GM18526 (cell line): ENCODE measurements around the gene ATRN.

Source experiments
- POLR2A ChIP-seq: IDR thresholded peaks from 3 replicates; pipeline ENCODE4 v1.6.1; 2011; ENCODE audit not compliant: insufficient read length; ENCODE audit errors: extremely low read depth

ATRN gene

GRCh38 chr20:3459881-3460307, 10.9 kb upstream of the ATRN start:
- TF ChIP-seq POLR2A, result no peak

DNA sequence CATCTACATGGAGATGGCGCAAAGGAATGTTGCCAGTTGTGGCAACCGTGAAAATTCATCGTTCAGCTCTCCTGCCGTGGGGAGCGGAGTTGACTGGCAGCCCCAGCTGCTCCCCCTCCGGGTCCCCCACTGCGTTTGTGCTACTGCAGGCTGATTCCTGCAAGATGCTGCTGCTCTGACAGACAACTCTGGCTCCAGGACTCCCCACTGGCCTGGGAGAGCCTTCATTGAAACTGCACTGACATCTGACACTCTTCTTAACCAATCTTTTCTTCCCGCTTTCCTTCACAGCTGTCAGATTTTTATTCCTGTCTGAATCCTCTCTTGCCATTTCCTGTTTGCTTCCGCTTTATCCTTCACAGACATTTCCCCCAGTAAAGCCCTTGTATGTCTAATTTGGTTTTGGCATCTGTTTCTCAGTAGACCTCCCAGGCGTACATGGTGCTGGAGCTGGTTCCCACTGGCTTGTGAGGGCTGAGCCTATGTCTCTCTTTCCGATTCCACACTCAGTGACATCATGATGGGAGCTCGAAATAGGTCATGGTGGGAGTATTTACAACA, 9.5 kb upstream of the ATRN start:
- no peak for TF ChIP-seq POLR2A

DNA sequence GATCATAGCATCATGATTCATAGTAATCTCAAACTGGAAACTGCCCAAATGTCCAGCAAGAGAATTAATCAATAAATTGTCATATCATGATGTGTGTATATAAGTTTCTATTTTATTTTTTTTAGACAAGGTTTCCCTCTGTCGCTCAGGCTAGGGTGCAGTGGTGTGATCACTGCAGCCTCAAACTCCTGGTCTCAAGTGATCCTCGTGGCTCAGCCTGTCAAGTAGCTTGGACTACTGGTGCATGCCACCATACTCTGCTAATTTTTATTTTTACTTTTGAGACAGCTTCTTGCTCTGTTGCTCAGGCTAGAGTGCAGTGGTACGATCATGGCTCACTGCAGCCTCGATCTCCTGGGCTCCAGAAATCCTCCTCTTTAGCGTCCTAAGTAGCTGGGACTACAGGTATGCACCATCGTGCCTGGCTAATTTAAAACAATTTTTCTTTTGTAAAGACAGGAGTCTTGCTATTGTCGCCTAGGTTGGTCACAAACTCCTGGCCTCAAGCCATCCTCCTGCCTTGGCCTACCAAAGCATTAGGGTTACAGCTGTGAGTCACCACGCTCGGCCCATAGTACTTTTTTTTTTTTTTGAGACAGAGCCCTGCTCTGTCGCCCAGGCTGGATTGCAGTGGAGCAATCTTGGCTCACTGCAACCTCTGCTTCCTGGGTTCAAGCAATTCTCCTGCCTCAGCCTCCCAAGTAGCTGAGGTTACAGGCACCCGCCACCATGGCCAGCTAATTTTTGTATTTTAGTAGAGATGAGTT, 8.7 kb upstream of the ATRN start:
- no peak for TF ChIP-seq POLR2A

DNA sequence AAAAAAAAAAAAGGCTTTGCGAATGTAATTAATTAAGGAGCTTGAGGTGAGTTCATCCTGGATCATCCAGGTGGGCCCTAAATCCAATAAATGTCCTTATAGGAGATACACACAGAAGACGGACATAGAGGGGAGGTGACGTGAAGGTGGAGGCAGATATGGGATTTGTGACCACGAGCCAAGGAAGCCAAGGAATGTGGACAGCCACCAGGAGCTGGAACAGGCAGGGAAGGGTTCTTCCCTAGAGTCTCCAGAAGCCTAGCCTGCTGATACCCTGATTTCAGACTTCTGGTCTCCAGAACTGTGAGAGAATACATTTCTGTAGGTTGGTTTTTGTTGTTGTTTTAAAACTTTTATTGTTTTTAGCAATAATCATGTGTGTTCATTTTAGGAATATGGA, 6.7 kb upstream of the ATRN start:
- TF ChIP-seq POLR2A, result no peak

DNA sequence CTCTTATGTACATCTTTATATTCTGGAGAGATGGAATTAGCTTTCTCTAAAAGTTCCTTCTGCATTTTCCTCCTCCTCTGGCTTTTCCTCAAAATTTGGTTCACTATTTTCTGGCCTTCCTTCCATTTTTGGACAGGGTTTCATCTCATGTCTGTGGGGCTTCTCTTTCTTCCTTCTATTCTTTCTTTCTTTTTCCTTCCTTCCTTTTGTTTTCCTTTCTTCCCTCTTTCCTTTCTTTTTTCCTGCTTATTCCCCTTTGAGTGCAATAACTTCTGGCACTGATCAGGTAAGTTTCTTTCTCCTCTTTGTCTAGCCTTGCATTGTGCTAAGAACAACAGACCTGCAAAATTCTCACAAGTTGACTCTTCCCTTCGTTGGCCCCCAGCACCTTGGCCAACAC, 5.5 kb upstream of the ATRN start:
- no peak for TF ChIP-seq POLR2A

GRCh38 chr20:3470208-3470626, 601 bp upstream of the ATRN start:
- TF ChIP-seq POLR2A, result no peak

DNA sequence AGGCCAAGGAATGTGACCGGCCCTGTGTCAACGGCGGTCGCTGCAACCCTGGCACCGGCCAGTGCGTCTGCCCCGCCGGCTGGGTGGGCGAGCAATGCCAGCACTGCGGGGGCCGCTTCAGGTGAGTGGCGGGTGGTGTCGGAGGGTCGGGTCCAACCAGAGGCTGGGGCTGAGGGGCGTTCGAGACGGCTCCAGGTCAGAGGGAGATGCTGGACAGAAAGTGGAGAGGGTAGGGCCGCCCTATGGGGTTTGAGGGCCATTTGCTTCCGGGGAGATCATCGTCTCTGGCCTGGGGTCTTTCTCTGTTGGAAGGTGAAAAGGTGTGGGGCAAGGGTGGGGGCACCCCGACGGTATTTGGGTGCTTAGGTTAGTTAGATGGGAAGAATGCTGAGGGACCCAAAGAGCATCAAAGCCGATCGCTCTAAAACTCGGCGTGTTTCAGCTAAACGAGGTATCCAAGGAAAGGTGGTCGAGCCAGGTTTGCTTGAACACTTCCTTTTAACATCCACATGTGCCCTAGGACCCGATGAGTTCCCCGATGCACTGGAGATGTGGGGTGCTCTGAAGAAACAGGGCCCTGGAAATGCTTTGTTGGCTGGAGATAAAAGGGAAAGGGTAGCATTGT, 691 bp downstream of the ATRN start:
- no peak for TF ChIP-seq POLR2A

- no peak for TF ChIP-seq POLR2A
Observed at GRCh38 chr20:3472105-3472504, 1.3 kb downstream of the ATRN start.

DNA sequence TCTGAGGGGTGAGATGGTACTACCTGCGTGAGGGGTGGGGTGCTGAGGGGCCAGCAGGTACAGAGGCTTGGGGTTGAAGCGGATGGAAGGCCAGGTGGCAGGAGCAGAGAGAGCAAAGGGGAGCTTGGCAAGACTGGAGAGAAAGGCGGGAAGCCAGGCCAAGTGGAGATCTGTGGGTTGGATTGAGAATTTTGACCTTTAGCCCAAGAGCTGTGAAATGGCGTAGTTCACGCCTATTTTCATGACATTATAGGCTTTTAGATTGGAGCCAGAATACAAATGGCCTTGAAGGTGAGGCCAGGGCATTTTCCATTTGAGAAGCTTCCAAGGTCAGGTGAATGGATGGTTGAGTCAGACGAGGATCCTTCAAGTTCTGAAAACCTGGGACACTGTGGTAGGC, 2.5 kb downstream of the ATRN start:
- TF ChIP-seq POLR2A, result no peak

GRCh38 chr20:3473944-3474343, 3.1 kb downstream of the ATRN start:
- no peak for TF ChIP-seq POLR2A

DNA sequence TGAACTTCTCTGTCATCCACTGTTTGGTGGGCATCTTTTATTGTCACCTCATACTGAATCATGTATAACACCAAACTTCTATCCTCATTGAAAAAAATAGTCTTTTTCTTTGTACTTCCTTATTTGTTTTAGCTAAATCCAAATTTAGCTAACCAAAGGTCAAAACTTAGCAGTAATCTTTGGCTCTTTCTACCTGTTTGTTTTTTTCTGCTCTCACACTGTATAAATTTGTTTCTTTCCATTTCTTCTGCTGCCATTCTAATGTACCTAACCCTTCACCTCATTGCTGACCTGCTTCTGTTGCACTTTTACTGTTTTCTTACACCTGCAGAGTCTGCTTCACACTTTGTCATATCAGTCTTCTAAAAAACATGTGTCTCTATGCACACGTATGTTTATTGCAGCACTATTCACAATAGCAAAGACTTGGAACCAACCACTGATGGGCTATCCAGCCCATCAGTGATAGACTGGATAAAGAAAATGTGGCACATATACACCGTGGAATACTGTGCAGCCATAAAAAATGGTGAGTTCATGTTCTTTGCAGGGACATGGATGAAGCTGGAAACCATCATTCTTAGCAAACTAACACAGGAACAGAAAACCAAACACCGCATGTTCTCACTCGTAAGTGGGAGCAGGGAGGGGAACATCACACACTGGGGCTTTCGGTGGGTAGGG, 7.2 kb downstream of the ATRN start:
- no peak for TF ChIP-seq POLR2A

- no peak for TF ChIP-seq POLR2A
Observed at GRCh38 chr20:3479025-3479424, 8.2 kb downstream of the ATRN start.

- no peak for TF ChIP-seq POLR2A
Observed at GRCh38 chr20:3479759-3480615, 9.2 kb downstream of the ATRN start.

GRCh38 chr20:3483309-3483708, 12.5 kb downstream of the ATRN start:
- TF ChIP-seq POLR2A, result no peak

GRCh38 chr20:3483784-3484183, 13.0 kb downstream of the ATRN start:
- no peak for TF ChIP-seq POLR2A
